GM19452 (cell line): ENCODE data around the gene ARSG.
"Not testable (repeated sequence)": the region's sequence is repeated elsewhere in the genome, so short reads cannot be mapped to it uniquely, and the experiment has no call there.

Experiments
- ATAC-seq: cut with Tn5 transposase; IDR thresholded peaks from one replicate; pipeline ENCODE4 v1.9.1; 2021; ENCODE audit not compliant: unreplicated experiment

The ARSG gene

DNA sequence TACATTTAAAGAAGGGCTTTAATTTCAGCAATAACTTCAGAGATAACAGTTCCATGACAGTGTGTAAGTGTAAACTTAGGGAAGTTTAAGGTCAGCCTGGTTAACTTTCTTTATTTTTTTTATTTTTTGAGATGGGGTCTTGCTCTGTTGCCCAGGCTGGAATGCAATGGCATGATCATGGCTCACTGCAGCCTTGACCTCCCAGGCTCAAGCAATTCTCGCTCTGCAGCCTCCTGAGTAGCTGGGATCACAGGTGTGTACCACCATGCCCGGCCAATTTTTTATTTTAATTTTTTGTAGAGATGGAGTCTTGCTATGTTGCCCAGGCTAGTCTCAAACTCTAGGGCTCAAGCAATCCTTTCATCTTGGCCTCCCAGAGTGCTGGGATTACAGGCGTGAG lies 15.0 kb upstream of the ARSG start:
- not testable (repeated sequence) for ATAC-seq

DNA sequence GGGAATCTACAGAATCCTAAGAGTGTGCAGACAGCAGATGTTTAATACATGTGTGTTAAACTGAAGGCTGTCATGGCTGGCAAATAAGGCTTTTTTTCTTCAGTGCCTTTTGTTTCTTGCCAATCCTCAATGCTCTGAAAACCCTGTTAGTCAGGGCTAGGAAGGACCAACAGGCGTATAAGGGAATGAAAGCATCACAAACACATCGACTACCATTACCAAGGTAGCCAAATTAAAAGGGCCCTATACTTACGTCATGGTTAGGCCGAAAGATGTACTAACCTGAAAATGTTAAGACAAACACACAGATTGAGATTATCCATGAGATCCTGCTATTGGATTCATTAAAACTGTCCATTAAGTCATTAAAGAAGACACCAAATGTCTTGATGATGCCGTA lies 13.5 kb upstream of the ARSG start:
- ATAC-seq, result no peak

DNA sequence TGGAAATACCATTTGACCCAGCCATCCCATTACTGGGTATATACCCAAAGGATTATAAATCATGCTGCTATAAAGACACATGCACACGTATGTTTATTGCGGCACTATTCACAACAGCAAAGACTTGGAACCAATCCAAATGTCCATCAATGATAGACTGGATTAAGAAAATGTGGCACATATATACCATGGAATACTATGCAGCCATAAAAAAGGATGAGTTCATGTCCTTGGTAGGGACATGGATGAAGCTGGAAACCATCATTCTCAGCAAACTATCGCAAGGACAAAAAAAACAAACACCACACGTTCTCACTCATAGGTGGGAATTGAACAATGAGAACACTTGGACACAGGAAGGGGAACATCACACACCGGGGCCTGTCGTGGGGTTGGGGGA lies 9.3 kb upstream of the ARSG start:
- not testable (repeated sequence) for ATAC-seq

DNA sequence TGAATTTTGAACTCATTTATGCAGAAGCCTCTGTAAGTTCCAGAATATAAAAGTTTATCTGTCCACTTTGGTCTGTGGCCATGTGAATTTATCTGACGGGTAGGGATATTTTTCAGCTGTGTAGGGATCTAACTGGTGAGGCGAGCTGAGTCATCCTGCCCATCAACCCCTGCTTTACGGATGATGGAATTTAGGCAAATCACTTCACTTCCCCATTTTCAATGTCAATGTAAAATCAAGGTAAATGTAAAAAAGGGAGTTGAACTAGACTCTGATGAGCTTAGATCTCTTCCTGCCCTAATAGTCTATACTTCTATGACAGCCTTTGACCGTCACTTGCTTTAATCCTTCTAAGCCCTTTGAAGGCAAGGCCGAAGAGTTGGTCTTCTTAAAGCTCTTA lies 2.9 kb upstream of the ARSG start:
- ATAC-seq, result peak; percentile 7

DNA sequence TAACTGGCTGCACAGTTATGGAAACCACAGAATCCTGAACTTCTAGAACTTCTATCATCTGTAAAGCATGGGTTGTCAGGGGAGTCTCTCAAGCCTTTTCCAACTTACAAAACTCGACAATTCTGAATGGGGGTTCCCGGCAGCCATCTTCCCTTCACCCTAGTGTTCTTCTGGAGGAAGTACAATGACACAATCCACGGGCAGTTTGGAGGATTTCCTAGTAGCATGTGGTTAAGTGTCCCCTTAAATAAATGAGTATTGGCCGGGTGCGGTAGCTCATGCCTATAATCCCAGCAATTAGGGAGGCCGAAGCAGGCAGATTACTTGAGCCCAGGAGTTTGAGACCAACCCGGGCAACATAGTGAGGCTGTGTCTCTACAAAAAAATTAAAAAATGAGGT lies 2.5 kb upstream of the ARSG start:
- peak; percentile 17 for ATAC-seq

DNA sequence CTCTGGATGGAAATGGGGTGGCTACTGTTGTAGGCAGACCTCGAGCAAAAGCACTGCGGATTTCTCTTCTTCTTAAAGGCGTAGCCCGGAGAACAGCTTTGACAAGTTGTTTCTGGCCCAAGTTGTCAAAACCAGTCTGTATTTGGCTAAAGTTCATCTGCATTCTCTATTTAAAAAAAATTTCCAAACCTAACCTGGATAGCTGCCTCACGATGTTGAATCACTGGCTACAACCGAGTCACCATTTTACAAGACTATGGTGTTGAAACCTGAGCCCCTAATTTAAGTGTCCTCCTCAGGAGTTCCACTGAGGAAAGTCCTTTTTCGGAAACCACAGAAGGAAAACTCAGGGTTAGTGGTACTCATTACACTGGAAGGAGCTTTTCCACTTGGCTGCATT lies 1.8 kb upstream of the ARSG start:
- no peak for ATAC-seq

DNA sequence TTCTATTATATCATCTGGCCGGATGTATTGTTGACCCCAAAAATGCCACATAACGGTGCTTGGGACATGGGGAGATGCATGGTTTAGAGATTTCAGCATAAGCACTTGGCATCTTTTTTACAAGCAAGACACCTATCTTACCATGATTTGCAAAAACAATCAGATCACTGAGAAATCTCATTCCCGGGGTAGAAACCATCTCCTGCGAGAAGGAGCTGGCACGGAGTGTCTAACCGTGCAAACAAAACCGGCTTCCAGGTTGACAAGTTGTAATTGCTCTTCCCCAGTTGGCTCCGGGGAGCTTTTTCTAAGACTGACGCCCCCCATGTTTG lies 1.4 kb upstream of the ARSG start:
- ATAC-seq, result no peak

DNA sequence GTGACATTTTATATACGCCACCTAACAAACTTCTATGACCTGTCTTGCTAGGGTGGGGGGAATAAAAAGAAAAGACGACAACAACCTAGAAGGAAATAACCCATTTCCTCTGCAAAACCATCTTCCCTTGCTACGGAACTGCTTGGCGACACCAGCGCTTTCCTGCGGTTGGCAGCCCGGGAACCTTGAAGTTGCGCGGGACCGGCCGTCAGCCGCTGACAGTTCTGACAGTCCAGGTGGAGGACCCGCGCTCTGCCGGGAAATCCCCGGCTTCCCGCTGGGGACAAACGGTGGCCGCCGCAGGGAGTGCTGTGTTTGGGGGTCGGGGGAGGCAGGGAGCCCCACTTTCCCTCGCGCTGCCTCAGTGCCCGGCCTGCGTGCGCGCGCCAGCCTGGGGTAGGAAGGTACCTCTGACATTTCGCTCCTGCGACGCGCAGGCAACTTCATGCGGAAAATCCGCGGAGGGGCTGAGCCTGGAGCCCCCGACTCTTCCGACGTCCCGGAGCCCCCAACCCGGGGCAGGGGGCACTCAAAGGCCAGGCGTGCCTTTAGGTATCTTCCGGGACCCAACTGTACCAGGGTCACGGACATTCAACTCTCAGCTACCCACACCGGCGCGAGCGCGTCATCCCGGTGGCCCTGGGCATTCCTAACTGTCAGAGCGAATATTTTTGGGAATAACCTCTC lies 884 bp upstream of the ARSG start:
- ATAC-seq, result no peak

DNA sequence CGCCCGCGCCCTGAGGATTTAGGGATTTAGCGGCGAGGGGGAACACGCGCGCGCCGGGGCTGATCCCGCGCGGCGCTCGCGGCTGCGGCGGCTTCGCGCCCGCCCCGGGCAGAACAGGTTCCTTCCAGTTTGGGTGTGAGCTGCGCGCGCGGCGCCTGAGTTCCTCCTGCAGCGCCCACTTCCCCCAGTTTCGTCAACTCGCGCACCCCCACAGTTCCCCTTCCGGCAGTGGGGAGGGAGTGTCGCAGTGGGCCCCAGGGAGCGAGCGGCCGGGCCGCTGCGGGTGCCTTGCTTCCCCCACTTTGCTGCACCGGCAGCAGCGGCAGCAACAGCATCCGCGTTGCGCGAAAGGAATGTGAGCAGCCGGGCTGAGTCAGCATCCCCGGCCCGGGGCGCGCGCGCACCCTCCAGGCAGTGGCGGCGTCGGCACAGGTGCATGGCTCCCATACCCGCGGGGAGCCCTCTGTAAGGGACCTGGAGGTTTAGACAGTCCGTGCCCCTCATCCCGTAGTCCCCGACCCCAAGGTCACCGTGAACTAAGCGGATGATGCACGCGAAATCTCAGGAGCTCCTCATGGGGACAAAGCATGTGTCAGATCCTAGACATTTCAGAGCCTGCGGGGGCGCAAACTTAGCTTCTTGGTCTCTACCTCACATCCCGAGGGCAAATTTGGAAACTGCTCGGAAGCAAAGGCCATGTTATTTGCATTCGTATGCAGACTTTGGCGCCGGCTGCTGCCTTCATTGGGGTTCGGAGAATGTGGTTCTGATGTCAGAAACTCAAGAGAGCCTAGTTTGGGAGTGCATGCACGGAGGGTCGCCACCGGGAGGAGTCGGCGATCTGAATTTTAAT lies 767 bp downstream of the ARSG start:
- ATAC-seq, result peak; percentile 54

DNA sequence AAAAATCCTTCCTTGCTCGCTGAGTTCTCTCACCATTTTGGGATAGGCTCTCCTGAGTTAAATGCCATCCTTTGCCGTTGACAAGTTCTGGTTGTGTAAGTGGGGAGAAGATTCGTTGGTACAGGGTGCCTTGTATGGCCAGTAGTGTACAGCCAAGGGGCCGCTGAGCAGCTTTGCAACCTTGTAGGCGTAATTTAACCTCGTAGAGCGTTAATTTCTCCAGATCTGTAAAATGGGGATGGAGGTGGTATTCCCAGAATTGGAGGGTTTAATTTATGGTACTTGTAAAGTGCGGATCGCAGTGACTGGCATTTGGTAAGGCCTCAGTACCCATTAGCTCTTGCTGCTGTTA lies 1.4 kb downstream of the ARSG start:
- no peak for ATAC-seq

DNA sequence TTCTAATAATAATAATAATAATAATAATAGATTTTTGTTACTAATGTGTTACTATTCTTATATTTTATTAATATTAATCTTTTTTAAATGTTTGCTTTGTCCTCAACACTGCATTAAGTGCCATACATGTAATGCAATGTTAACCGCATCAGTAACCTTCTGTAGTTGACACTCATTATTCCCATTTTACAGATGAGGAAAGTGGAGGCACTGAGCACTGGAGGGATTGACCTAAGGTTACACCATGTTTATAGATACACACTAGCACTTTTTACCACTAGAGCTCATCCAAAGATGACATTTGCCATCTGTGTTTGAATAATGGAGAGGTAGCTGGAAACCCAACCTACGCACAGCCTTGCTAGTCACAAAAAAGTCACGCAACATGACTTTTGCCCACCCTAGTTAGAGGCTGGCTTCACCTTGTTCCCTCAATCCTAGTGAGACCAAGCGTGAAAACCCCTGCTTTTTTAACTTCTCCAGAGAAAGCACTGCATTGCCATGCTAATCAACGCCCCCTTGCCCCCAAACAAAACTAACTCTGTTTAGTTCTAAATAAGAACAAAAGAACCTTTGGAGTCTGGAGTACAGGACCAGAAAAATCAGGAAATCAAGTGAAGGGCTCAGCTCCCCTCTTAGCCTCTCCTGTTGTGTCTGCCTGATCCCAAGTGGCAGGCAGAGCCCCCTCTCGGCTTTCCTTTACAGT lies 2.3 kb downstream of the ARSG start:
- ATAC-seq, result no peak

DNA sequence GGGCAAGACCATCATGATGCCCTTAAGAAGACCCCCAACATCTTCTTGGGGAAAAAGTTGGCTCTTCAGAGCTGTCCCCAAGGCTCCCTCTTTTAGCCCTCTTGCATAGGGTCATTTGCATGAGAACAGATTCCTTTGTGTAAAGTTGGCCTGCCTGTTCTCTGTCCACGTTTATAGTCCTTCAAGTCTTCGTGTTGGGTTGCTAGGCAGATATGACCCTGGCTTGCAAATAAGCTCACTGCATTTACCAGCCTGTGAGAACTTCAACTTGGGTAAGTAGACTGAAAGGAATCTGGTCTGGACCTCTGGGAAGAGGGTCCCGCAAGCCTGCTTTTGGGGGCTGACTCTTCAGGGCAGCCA lies 2.9 kb downstream of the ARSG start:
- no peak for ATAC-seq

DNA sequence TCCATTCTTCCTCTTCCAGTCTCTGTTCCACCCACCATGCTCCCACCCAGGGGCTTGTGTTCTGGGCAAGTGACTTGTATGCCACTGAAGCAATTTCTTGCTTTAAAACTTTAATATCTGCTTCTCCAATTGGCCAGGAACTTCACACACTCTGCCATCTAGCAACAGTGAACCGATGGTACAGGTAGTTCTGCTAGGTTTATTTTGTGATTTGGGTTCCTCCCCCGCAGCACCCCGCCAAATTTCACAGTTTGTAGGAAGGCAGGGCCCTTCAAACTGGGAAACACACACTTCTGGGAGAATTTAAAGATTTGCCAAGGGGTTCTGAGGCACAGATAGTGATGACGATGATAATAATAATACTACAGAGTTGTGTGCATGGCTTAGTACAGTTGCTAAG lies 3.3 kb downstream of the ARSG start:
- ATAC-seq, result no peak

DNA sequence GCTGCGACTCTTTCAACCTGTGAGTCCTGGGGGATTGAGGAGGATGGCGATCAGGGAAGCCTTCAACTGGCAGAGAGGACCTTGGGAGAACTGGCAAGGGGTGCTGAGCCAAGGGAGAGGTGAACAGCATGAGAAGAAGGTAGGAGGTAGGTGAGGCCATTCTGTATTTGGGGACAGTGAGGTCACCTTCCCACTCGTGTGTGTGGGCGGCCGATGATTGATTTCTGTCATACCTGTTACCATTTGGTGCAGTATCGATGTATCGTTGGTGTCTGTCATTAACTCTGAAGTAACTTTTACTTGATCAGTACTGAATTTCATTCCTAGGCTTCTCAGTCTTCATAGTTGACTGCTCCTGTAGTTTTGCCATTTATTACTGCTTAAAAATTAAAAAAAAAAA lies 3.8 kb downstream of the ARSG start:
- no peak for ATAC-seq

DNA sequence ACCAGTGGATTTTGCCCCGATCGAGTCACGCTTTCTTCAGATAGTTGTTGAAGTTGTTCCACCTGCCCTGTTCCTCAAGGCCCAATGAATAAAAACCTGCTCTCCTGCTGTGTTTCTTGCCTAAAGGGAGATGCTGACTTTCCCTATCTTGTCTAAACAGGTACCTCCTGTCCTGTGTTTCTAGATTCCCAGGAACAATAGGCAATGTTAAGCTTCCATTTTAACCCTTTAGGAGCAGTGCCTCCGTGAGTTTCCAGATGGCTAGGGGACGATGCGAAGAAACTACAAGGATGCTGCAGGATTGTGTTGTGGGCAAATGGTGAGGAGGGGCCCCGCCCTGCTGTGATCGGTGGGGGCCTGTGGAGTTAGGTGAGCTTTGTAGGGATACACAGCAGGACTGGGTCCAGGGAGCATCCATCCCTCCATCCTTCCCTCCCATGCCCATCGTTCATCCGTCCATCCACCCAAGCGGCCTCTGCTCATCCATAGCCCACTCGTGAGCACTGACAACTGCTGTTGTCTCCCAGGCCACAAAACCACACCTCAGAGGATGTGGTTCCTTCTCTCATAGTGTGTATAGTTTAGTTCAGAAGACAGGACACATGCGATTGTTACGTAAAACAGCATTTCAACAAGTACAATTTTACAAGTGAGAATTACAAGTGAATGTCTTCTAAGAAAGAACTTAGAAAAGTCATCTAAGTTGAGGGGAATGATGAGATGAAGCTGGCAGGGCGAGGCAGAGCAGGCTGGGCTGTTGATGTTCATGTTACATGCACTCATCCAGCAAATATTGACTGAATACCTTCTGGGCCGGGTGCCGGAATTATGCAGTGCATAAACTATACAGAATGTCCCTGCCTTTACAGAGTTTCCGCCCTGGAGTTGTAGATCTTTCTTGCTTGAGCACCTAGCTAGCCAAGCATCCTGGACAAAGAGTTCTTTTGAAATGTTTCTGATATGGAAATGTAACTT lies 5.2 kb downstream of the ARSG start:
- no peak for ATAC-seq

DNA sequence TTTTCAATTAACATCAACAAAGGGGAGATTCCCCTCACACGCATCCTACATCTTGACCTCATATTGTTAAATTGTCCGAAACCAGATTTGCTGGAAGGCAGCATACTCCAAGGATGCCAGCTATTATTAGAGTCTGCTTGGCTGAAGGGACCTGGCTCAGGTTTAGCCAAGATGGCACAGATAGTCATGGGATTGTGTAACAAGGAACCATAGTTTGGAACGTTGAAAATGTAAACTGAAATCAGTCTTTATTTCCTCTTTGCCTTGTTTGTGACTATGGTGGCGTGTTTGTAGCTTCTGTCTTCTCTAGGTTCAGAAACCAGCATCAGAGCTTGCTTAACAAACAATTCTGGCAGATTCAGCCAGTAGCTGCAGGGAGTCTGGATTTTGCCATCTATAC lies 5.9 kb downstream of the ARSG start:
- ATAC-seq, result no peak

DNA sequence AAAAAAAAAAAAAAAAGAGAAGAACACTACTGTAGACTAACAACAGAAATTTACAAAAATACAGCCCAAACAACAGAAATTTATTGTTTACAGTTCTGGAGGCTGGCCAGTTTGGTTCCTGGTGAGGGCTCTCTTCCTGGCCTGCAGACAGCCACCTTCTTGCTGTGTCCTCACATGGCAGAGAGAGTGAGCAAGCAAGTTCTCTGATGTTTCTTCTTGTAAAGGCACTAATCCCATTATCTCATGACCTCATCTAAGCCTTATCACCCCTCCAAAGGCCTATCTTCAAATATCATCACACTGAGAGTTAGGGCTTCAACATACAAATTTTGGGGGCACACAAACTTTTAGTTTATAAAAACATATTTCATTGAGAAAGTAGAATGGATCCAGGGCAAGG lies 7.3 kb downstream of the ARSG start:
- no peak for ATAC-seq

DNA sequence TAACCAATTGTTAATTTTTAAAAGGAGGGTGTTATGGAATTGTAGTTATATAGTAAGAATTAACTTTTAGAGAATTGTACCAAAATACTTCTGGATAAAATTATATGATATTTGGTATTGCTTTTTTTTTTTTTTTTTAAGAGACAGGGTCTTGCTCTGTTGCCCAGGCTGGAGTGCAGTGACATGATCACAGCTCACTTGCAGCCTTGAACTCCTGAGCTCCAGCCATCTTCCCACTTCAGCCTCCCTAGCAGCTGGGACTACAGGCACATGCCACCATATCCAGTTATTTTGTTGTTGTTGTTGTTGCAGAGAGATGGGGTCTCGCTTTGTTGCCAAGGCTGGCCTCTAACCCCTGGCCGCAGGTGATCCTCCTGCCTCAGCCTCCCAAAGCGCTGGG lies 8.5 kb downstream of the ARSG start:
- ATAC-seq, result no peak

DNA sequence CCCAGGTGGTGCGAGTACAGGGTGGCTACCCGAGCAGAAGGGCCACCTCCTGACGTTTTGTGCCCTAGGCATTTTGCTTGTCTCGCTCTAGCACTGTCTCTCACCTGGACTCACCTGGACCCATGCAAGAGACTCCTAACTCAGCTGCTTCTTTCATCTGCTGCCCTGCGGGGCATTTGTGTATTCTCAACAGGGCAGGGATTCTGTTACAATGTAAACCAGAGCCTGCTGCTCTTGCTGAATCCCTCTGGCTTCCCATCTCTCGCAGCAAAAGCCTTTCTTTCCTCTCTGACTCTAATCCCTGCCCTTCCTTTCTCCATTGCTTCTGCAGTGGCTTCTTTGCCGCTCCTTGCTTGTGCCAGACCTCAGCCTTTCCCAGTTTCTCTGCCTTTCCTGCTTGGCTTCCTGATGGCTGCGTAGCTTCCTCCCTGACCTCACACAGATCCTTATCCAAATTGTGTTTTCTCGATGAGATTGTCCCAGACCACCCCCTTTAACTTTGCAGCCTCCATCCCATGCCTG lies 10.2 kb downstream of the ARSG start:
- no peak for ATAC-seq

DNA sequence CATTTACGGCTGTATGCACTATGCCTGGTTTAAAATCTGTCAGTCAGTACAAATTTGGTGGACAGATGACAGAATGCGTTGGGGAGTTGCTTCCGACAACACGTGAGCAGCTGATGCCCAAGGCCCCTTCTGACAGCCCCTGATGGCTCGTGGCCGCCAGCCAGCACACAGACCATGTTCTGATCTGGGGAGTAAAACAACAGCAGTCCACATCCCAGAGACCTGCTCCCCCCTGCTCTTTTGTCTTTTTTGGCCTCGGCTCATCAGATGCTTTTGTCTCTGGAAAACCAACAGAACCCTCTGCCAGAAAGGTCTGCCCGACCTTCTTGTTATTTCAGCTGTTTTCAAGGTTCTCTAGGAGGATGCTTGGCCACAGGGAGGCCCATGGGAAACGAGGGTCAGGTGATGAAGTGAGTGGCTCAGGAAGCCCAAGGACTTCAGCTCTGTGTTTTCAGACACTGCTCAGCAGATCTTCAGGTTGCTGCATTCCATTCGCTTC lies 10.8 kb downstream of the ARSG start:
- no peak for ATAC-seq

DNA sequence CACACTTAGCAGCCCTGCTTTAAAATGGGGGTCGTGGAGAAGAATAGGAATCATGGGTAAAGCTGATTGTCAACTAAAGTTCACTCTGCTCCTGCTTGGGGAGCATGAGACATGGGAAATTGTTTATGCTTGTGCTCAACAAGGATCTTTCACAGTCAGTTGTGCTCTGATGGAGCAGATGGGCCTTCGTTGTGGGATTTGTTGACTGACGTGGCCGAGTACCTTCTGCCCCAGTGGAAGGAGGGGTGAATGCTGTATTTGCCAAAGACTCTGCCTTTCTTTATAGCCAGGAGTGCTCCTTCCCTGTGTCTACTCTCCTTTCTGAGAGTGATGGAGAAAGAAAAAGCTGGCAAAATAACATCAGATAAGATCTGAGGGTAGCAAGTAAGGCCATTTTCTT lies 11.4 kb downstream of the ARSG start:
- ATAC-seq, result no peak
